NCI-H774 (cell line): ENCODE results near the gene GPR137B.
A peak's percentile ranks its signal among the peaks of the same experiment; 100 is the strongest.

ENCODE experiments used
- DNase-seq: peaks from one replicate; lab custom pipeline; 2025; lab: John Stamatoyannopoulos, UW

The GPR137B gene

GRCh38 chr1:236114076-236114747 is 28.1 kb upstream of the GPR137B start:
- no peak for DNase-seq

GRCh38 chr1:236117710-236118109 is 24.6 kb upstream of the GPR137B start:
- no peak for DNase-seq

- DNase-seq, result no peak
Observed at GRCh38 chr1:236119943-236120484, 22.3 kb upstream of the GPR137B start.

- DNase-seq, result no peak
Observed at GRCh38 chr1:236120721-236121153, 21.6 kb upstream of the GPR137B start.

- DNase-seq, result no peak
Observed at GRCh38 chr1:236122176-236122575, 20.2 kb upstream of the GPR137B start.

GRCh38 chr1:236123563-236123962 is 18.8 kb upstream of the GPR137B start:
- no peak for DNase-seq

- DNase-seq, result no peak
Observed at GRCh38 chr1:236124965-236125364, 17.4 kb upstream of the GPR137B start.

GRCh38 chr1:236127045-236127444 is 15.3 kb upstream of the GPR137B start:
- no peak for DNase-seq

GRCh38 chr1:236128646-236129178 is 13.6 kb upstream of the GPR137B start:
- DNase-seq, result no peak

- DNase-seq, result no peak
Observed at GRCh38 chr1:236129306-236129705, 13.0 kb upstream of the GPR137B start.

- DNase-seq, result no peak
Observed at GRCh38 chr1:236130372-236130771, 12.0 kb upstream of the GPR137B start.

GRCh38 chr1:236131916-236132315 is 10.4 kb upstream of the GPR137B start:
- DNase-seq, result no peak

- no peak for DNase-seq
Observed at GRCh38 chr1:236132420-236133046, 9.8 kb upstream of the GPR137B start.

- DNase-seq, result no peak
Observed at GRCh38 chr1:236133339-236133738, 9.0 kb upstream of the GPR137B start.

- DNase-seq, result no peak
Observed at GRCh38 chr1:236133802-236134201, 8.5 kb upstream of the GPR137B start.

GRCh38 chr1:236137285-236137852 is 5.0 kb upstream of the GPR137B start:
- DNase-seq, result no peak

- DNase-seq, result no peak
Observed at GRCh38 chr1:236139495-236139894, 2.8 kb upstream of the GPR137B start.

GRCh38 chr1:236140705-236141446 is 1.5 kb upstream of the GPR137B start:
- no peak for DNase-seq

GRCh38 chr1:236141447-236142252 is 689 bp upstream of the GPR137B start:
- DNase-seq, result peak; percentile 40

GRCh38 chr1:236143104-236143948 is 987 bp downstream of the GPR137B start:
- no peak for DNase-seq
